ENCODE measurements around the gene HMGCS1. TPM values are rescaled to one million over a fixed set of nuclear protein-coding genes. Genes with fewer than 3 reads are reported as not detected.

Gene HMGCS1
- total and polyA plus RNA-seq, 2 of the 8 experiments (the other 6 are each of a cell fraction or from before 2014, with no cell fraction given), result 63.6 to 236 TPM

DNA sequence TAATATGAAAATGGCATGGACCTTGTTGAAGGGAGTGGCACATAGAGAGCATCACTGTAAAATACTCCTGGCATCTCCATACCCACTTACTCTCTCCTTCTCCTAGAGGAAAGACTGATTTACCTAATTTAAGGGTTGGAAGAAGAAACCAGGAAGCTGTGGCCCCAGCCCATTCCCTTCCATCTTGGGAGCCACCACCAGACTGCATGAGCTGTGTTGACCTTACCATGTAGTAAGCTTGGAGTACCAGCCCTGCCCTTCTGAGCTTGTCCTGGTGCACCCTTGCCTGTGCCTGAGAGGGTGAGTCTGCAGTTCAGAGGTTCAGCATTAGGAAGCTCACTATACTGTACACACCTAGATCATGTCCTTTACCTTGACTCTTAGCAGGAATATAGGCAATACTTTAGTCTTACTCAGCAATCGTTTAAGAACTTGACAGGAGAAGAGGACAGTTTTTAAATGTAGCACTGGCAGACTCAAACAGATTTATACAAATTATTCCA is 35.7 kb upstream of the HMGCS1 start:
- Histone ChIP-seq H3K4me3 (ENCODE audit: extremely low read depth in 1 of 4, insufficient read depth in 2 of 4, low read depth in 3 of 4, low read length in 4 of 4) (no peak overlapping the region), H3K27me3 (replicated peaks in 1 of 4; ENCODE audit: control insufficient read depth in 3 of 4, extremely low read depth in 1 of 4, insufficient read depth in 3 of 4, low read length in 3 of 4) (no peaks in the 10 kb centered on the region), H3K4me1 (replicated peaks in 1 of 4; ENCODE audit: control insufficient read depth in 3 of 4, insufficient read depth in 4 of 4, low read length in 3 of 4) (no peaks in the 10 kb centered on the region), H2BK20ac (ENCODE audit: low read length) (no peak overlapping the region), H4K20me1 (replicated peaks in 1 of 2; ENCODE audit: control insufficient read depth in 1 of 2, insufficient read depth in 2 of 2, low read length in 2 of 2) (no peaks in the 10 kb centered on the region), H2AFZ (ENCODE audit: low read length) (no peak overlapping the region), H3K36me3 (ENCODE audit: control insufficient read depth in 2 of 4, insufficient read depth in 4 of 4, low read length in 3 of 4) (no peaks in the 10 kb centered on the region), H2BK15ac (ENCODE audit: low read length) (no peak overlapping the region), H4K91ac (replicated peaks; ENCODE audit: insufficient read length, low read length) (peak overlapping the region; percentile 30), H4K8ac (ENCODE audit: extremely low read depth, insufficient read depth, low read length) (no peak overlapping the region; the same call in 1 of the 2 replicates), H2BK5ac (ENCODE audit: low read depth, low read length) (no peak overlapping the region), H2BK120ac (replicated peaks; ENCODE audit: low read depth, low read length) (no peak overlapping the region), H3K23ac (ENCODE audit: insufficient read length) (no peak overlapping the region), H3K27ac (ENCODE audit: low read depth, low read length) (no peak overlapping the region), H2BK12ac (ENCODE audit: low read depth, low read length) (no peak overlapping the region), H3K18ac (ENCODE audit: extremely low read depth, low read length) (no peak overlapping the region), H4K5ac (ENCODE audit: insufficient read length, low read depth, low read length) (no peak overlapping the region), H3K9me3 (ENCODE audit: insufficient read depth in 2 of 2, low read depth in 1 of 2, low read length in 1 of 2) (no peaks in the 10 kb centered on the region), H3K4ac (replicated peaks; ENCODE audit: insufficient read length, low read depth, low read length) (no peak overlapping the region), H3K79me1 (ENCODE audit: low read depth, low read length) (no peaks in the 10 kb centered on the region), H3K14ac (ENCODE audit: insufficient read length) (no peak overlapping the region), H3K79me2 (ENCODE audit: control insufficient read depth in 1 of 2, insufficient read depth in 2 of 2, low read length in 2 of 2) (no peaks in the 10 kb centered on the region), H3K9ac (replicated peaks in 1 of 4; ENCODE audit: extremely low read depth in 1 of 4, low read depth in 3 of 4, low read length in 3 of 4) (no peak overlapping the region), H3K56ac (replicated peaks; ENCODE audit: insufficient read length, low read depth, low read length) (no peak overlapping the region), H2AK5ac (ENCODE audit: low read depth, low read length) (no peak overlapping the region), H3K4me2 (ENCODE audit: insufficient read depth in 1 of 2, low read depth in 2 of 2, low read length in 2 of 2) (no peak overlapping the region), H3K23me2 (ENCODE audit: low read depth, low read length) (no peaks in the 10 kb centered on the region)
- DNase-seq (ENCODE audit: low read depth in 1 of 2, low spot score in 2 of 2), result no peak
- CTCF ChIA-PET (ENCODE audit: partially characterized antibody), result interaction anchor here (0.9 to 1.3 kb wide), 4 partner anchors 9 to 244 kb away, joined by 3 read pairs; no protein-coding TSS in a partner anchor
- POLR2A ChIA-PET (ENCODE audit: partially characterized antibody), result interaction anchor here (0.9 kb wide), 1 partner anchor 9 kb away, joined by 4 read pairs; no protein-coding TSS in a partner anchor
- FAIRE-seq, result no peak
- 88% methylated on average over 1 of the region's 1 CpG; no CpG with 5 or more reads in 1 of the 2 experiments for WGBS, 2 experiments (ENCODE audit: extremely low coverage in 1 of 2, insufficient coverage in 1 of 2, insufficient read length in 1 of 2, insufficient replicate concordance in 2 of 2, low coverage in 1 of 2, low lambda C conversion rate in 2 of 2, missing lambda C conversion rate in 1 of 2)
- TF ChIP-seq YY1 (IDR thresholded peaks at IDR 0.05; ENCODE audit: low read depth, low read length) (no peak), USF2 (IDR thresholded peaks at IDR 0.05; ENCODE audit: low read length) (no peak), SIRT6 (IDR thresholded peaks at IDR 0.05; ENCODE audit: low read length) (no peak), NANOG (IDR thresholded peaks at IDR 0.05; ENCODE audit: insufficient read depth, low read depth, low read length, poor library complexity, severe bottlenecking) (no peak), RXRA (IDR thresholded peaks at IDR 0.05; ENCODE audit: insufficient read depth, low read depth, low read length) (no peak), SP1 (IDR thresholded peaks at IDR 0.05; ENCODE audit: low read depth, low read length) (no peak), SIX5 (IDR thresholded peaks at IDR 0.05; ENCODE audit: low read depth, low read length) (no peak), ZNF274 (IDR thresholded peaks at IDR 0.05; ENCODE audit: borderline replicate concordance, extremely low read depth, low read length) (no peak), BRCA1 (IDR thresholded peaks at IDR 0.05; ENCODE audit: low read depth, low read length) (no peak), POLR2A (IDR thresholded peaks at IDR 0.05; ENCODE audit: control extremely low read depth in 1 of 2, low read depth in 2 of 2, low read length in 2 of 2) (no peak), JUN (IDR thresholded peaks at IDR 0.05; ENCODE audit: low read depth, low read length) (no peak), TCF12 (IDR thresholded peaks at IDR 0.05; ENCODE audit: low read depth, low read length) (no peak), CBX5 (IDR thresholded peaks at IDR 0.05; ENCODE audit: low read depth, low read length) (no peak), HDAC2 (IDR thresholded peaks at IDR 0.05; ENCODE audit: borderline replicate concordance in 1 of 2, low read depth in 2 of 2, low read length in 2 of 2) (no peak)

Data from H1 (cell line).